Transverse colon (tissue), 4 donors: ENCODE measurements around the gene DTNA.

ENCODE experiments used
- CTCF ChIP-seq, 5 experiments: fragments of 200-600 bp in 3 of 5; fragments of 450-650 bp in 2 of 5; sonication (generic) in 3 of 5; IDR thresholded peaks; 1 replicate in 2 of 5; 2 replicates in 3 of 5; pipeline ENCODE4 v1.5.1; 2016 to 2017; ENCODE audit warnings: antibody characterized with exemption in 5 of 5, inconsistent platforms in 3 of 5, mild to moderate bottlenecking in 2 of 5, moderate library complexity in 1 of 5
- POLR2A ChIP-seq: fragments of 450-650 bp; IDR thresholded peaks from one replicate; pipeline ENCODE4 v1.6.1; 2016; ENCODE audit warnings: antibody characterized with exemption, mild to moderate bottlenecking, moderate library complexity
- POLR2AphosphoS5 ChIP-seq, 3 donors: sonication (generic); formaldehyde crosslinking; IDR thresholded peaks; one replicate each; pipeline ENCODE4 v1.6.1; 2016; ENCODE audit warnings: antibody characterized with exemption in 3 of 3

- no peak for TF ChIP-seq CTCF (IDR thresholded peaks at IDR 0.05)
- TF ChIP-seq POLR2AphosphoS5 (IDR thresholded peaks at IDR 0.05) = no peak
- TF ChIP-seq POLR2A = no peak
Observed at GRCh38 chr18:34816183-34816582, 106.1 kb downstream of the DTNA start.
